Ovary (tissue), 9 donors: ENCODE results near the gene SESN2. TPM values are rescaled to one million over a fixed set of nuclear protein-coding genes. Genes with fewer than 3 reads are reported as not detected.

Source experiments
- DNase-seq, 5 donors: peaks; one replicate each; pipeline ENCODE4 v3.0.0-alpha.2; 2019 to 2020
- H3K27ac ChIP-seq, 2 donors: fragments of 200-600 bp; one replicate each; pipeline versions ENCODE4 v1.5.1 to v1.8.0; 2019 to 2022
- H3K27me3 ChIP-seq: fragments of 200-600 bp; one replicate; pipeline ENCODE4 v1.8.0; 2022
- H3K36me3 ChIP-seq: fragments of 200-600 bp; sonication (generic); one replicate; pipeline ENCODE4 v1.5.1; 2019
- H3K4me1 ChIP-seq: one replicate; pipeline ENCODE4 v1.8.1; 2013; ENCODE audit warnings: mild to moderate bottlenecking, moderate library complexity; ENCODE audit not compliant: insufficient read depth
- H3K4me3 ChIP-seq: fragments of 200-600 bp; sonication (generic); one replicate; pipeline ENCODE4 v1.5.1; 2017
- H3K9me3 ChIP-seq, 2 donors: fragments of 200-600 bp in 1 of 2; sonication (generic) in 1 of 2; one replicate each; pipeline versions ENCODE4 v1.5.1 to v1.8.1; 2013 to 2019; ENCODE audit warnings: mild to moderate bottlenecking in 1 of 2, moderate library complexity in 1 of 2
- CTCF ChIP-seq, 3 donors: fragments of 450-650 bp in 2 of 3; fragments of 200-600 bp in 1 of 3; IDR thresholded peaks; one replicate each; pipeline versions ENCODE4 v1.5.1 to v1.8.0; 2016 to 2022; ENCODE audit warnings: antibody characterized with exemption in 3 of 3, mild to moderate bottlenecking in 1 of 3
- EP300 ChIP-seq: sonication (generic); formaldehyde crosslinking; IDR thresholded peaks from one replicate; pipeline ENCODE4 v1.6.1; 2017; ENCODE audit warnings: antibody characterized with exemption
- POLR2A ChIP-seq: fragments of 450-650 bp; IDR thresholded peaks from one replicate; pipeline ENCODE4 v1.6.1; 2017; ENCODE audit warnings: antibody characterized with exemption, mild to moderate bottlenecking, moderate library complexity
- WGBS, 3 donors: extraction: QIAGEN DNeasy Blood & Tissue Kit in 1 of 3; methylation state at CpG; one replicate each; pipeline versions ENCODE4 v1.1.5 to v1.1.7; 2013 to 2017; 5-methylcytosine and 5-hydroxymethylcytosine counted together
- intact Hi-C, 4 donors: fragments of 100-400 bp; cut with DNase I; formaldehyde crosslinking; loops; one replicate each; pipeline versions ENCODE4 v1.11.0 to v1.15.1; 2022 to 2023
- polyA plus RNA-seq, 2 donors: library from polyadenylated mRNA; stranded (reverse); fragments of 200-250 nt in 1 of 2; fragments of 350-450 nt in 1 of 2; fragmentation: Illumina TruSeq in 1 of 2; extraction: RNeasy Lipid Tissue Mini Kit (QIAGEN cat#74804) in 1 of 2; gene quantifications; one replicate each; pipeline ENCODE4 v1.2.3, GENCODE V29; 2013 to 2014
- total RNA-seq, 7 donors: library from RNA; depleted of rRNA in 2 of 7; stranded (reverse); fragments of >200 nt in 2 of 7; fragmentation: NEBNext Ultra II Directional in 3 of 7; extraction: Animal tissue kit (Norgen Biotek cat#: 25700) in 3 of 7; gene quantifications; one replicate each; pipeline versions ENCODE4 v1.1.0 to v1.2.4, GENCODE V29; 2016 to 2023
- donor health status: DM: no; HTN: no; CAD: no; lungs with moderate emphysema.
- donor health status: DM: no; HTN: no; CAD: no.
- donor health status: Bipolar disorder and iron deficiency.
- donor health status: DM: yes; HTN: yes; CAD: no.
- donor health status: DM: no; HTN: no; CAD: no.
- donor health status: DM: yes; HTN: yes; CAD: no.

The SESN2 gene
- total and polyA plus RNA-seq, 9 donors, result 7.4 to 79.9 (median 25.0) TPM

DNA sequence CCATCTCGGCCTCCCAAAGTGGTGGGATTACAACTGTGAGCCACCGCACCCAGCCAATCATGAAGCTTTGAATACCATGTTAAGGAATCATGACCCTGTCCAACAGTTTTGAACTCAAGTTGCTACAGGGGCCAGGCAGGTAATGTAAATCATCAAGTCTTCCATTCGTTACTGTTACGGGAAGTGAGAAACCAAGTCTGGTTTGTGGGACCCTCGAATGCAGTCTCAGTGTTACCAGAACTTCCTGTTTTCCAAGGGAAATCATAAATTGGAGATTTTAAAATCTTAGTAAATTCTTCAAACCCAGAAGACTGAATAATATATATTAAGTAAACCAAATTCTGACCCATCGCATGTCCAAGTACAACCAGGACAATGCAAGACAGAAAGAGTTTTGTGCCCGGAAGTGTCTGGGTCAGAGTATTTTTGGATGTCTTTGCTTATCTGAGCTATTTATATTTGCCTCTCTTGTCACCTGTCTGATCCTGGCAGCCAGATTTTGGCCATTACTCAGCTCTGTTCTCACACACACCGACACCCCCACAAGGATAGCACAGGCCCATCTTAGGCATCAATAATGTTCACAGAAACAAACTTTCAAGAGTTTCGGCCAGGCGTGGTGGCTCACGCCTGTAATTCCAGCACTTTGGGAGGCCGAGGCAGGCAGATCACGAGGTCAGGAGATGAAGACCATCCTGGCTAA lies 14.6 kb upstream of the SESN2 start:
- H3K4me3 ChIP-seq, result no peak overlapping the region
- no peaks in the 10 kb centered on the region for H3K27me3 ChIP-seq
- TF ChIP-seq POLR2A (no peak), CTCF (IDR thresholded peaks at IDR 0.05) (no peak), EP300 (no peak)
- peaks cover 3% of the 10 kb centered on the region for H3K4me1 ChIP-seq
- no peaks in the 10 kb centered on the region for H3K9me3 ChIP-seq
- H3K27ac ChIP-seq, result no peak overlapping the region
- DNase-seq, result no peak
- intact Hi-C loops, result loop anchor here in 1 of 4 donors (5.0 kb wide), 2 partner anchors 113 to 358 kb away; no protein-coding TSS in a partner anchor
- 91 to 92% (median 92%) methylated on average over 13 of the region's 13 CpGs for WGBS, 3 donors
- H3K36me3 ChIP-seq, result no peaks in the 10 kb centered on the region

DNA sequence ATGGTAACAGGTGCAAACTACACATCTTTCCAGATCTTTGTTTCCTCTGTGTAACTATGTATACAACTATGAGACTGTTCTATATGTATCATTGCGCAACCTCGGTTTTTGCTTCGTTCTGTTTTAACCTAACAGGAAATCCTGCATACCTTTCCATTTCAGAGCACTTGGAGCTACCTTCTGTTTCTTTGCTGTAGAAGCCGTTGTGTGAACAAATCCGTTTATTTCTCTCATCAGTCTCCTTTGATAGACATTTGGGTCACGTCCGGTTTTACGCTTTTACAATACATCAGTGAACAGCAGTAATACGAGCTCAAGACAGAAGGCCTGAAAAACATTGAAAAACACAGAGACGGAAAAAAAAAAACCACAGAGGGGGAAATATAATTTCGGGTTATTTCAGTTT lies 12.9 kb upstream of the SESN2 start:
- Histone ChIP-seq H3K9me3 (no peaks in the 10 kb centered on the region), H3K4me3 (peak overlapping the region; percentile 78), H3K4me1 (peaks cover 3% of the 10 kb centered on the region), H3K27ac (peak overlapping the region in 1 of 2 donors; percentile 55), H3K36me3 (no peaks in the 10 kb centered on the region), H3K27me3 (no peaks in the 10 kb centered on the region)
- intact Hi-C loops, result loop anchor here in 1 of 4 donors (5.0 kb wide), 2 partner anchors 111 to 356 kb away; no protein-coding TSS in a partner anchor
- DNase-seq, result no peak
- 7 to 73% (median 46%) methylated on average over 11 of the region's 11 CpGs for WGBS, 3 donors
- no peak for TF ChIP-seq POLR2A
- TF ChIP-seq EP300, result no peak
- TF ChIP-seq CTCF (IDR thresholded peaks at IDR 0.05), result no peak

GRCh38 chr1:28247612-28248272 lies 11.6 kb upstream of the SESN2 start:
- no peaks in the 10 kb centered on the region for H3K27me3 ChIP-seq
- peaks cover 3% of the 10 kb centered on the region for H3K4me1 ChIP-seq
- intact Hi-C loops, result loop anchor here in 1 of 4 donors (5.0 kb wide), 2 partner anchors 110 to 355 kb away; no protein-coding TSS in a partner anchor
- DNase-seq, result no peak
- H3K36me3 ChIP-seq, result no peaks in the 10 kb centered on the region
- 28 to 49% (median 31%) methylated on average over 11 of the region's 11 CpGs for WGBS, 3 donors
- TF ChIP-seq POLR2A (no peak), EP300 (no peak), CTCF (IDR thresholded peaks at IDR 0.05) (no peak)
- H3K4me3 ChIP-seq, result peak overlapping the region; percentile 28
- peak overlapping the region; percentile 61 to 62 for H3K27ac ChIP-seq
- H3K9me3 ChIP-seq, result no peaks in the 10 kb centered on the region

DNA sequence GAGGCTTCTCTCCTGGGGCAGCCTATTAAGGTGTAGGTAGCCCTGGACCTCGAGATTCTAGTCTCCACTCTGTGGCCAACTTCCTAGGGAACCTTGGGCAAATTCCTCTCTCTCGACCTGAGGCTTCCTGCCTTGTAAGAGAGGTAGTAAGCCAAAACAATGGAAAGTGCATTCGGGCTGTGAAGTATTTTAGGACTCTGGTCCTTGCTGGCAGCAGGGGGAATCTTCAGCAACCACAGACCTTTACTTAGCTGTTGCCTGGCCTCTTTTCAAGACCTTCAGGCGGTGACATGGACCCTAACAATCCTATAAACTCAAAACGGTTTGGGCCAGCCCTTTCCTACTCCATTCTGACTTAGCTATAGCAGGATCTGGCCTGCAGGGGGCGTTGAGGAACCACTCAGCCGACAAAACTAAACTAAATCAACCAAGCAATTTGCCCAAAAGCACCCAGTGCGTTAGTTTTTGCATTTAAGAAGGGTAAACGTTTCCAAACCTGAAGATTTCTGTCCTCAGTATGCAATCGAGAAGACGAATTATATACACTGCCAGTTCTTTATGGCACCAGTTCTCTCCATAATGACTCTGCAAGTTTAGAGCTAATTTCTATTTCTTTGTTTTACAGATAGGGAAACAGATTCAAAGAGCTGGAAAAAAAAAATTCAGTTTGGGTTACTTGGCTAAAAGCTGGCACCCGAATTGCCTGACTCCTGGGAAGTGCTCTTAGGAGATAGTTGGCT lies 10.9 kb upstream of the SESN2 start:
- Histone ChIP-seq H3K4me3 (no peak overlapping the region), H3K27me3 (no peaks in the 10 kb centered on the region), H3K9me3 (no peaks in the 10 kb centered on the region), H3K4me1 (peaks cover 3% of the 10 kb centered on the region), H3K36me3 (no peaks in the 10 kb centered on the region), H3K27ac (peak overlapping the region; percentile 61 to 62)
- TF ChIP-seq POLR2A (no peak), CTCF (IDR thresholded peaks at IDR 0.05) (peak; percentile 80 to 93 (median 87))
- 3 to 4% (median 3%) methylated on average over 12 of the region's 12 CpGs for WGBS, 3 donors
- peak; percentile 72 to 87 (median 82) for DNase-seq
- intact Hi-C loops, result loop anchor here in 1 of 4 donors (5.0 kb wide), 2 partner anchors 109 to 354 kb away; no protein-coding TSS in a partner anchor
